GM21825 (cell line): ENCODE results near the gene LRRC8D.
A peak's percentile ranks its signal among the peaks of the same experiment; 100 is the strongest.

Experiments
- ATAC-seq: cut with Tn5 transposase; IDR thresholded peaks from one replicate; pipeline ENCODE4 v1.9.1; 2021; ENCODE audit warnings: mild to moderate bottlenecking, moderate library complexity; ENCODE audit not compliant: unreplicated experiment

LRRC8D gene

DNA sequence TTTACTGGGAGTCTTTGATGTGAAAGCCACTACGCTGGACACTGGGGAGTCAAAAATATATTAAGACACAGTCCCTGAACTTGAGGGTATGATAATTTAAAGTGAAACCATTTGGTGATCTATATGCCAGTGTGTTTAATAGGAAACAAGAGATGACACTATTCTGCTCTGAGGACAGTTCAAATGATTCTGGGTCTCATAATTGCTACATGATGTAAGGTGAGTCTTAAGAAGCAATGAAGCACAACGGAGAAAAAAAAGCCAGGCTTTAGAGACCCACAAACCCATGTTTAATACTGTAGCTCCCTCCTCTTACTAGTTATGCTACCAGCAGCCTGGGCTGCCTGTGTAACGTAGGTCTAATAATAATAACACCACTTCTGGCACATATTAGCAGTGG, 14.2 kb upstream of the LRRC8D start:
- no peak for ATAC-seq

DNA sequence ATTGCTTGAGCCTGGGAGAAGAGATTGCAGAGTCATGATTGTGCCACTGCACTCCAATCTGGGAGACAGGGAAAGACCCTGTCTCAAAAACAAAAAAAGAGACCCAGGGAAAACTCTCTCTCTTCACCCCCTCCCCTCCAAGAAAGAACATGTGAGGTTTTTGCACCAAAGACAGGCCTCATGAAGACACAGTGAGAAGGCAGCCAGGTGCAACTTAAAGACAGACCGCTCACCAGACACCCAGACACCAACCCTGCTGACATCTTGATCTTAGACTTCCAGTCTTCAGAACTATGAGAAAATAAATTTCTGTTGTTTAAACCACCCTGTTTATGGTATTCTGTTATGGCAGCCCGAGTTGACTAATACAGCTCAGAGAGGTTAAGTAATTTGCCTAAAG, 13.3 kb upstream of the LRRC8D start:
- ATAC-seq, result no peak

DNA sequence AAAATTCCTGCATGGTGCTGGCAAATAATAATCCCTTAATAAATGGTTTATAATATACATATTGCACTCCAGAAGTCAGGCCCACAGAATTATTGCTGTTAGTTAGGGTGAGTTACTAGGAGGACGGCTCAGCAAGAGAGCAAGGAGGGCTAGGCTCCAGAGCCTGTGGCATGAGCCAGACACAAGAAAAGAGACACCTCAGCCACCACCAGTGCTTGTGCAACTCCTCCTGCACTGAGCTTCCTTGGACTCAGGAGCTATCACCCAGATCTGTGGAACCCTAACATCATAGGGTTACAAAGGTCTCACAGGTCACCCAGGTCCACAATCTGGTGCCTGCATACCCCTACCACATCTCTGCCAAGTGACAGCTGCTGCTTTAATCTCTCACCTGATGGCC, 12.8 kb upstream of the LRRC8D start:
- ATAC-seq, result no peak

DNA sequence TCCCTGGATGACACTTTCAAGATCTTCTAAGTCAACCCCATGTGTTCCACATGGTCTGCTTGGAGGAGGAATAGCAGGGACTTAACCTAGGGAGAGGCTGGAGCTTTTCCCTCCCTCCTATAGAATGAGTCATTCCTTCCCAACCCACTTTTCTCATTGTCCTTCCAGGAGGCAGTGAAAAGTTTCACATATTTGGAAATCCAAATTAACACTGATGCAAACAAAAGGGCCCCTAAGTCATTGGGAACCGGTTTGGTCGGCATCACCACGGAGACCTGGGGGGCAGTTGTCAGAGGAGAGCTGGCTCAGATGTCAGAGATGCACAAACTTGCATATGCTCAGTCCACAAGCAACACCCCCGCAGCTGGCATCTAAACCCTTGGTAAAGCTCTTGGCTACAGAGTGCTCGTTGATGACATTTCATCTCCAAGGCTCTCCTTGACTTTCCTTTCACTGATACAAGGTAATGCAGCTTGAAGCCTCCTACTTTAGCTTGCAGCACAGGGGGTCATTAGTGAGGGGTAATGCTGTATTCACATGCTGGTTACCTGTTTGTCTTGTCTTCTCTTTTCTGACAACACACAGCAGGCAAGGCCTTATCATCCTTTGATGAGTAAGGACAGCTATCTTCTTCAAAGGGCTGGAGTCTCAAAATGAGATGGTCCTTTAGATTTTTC, 12.3 kb upstream of the LRRC8D start:
- no peak for ATAC-seq

DNA sequence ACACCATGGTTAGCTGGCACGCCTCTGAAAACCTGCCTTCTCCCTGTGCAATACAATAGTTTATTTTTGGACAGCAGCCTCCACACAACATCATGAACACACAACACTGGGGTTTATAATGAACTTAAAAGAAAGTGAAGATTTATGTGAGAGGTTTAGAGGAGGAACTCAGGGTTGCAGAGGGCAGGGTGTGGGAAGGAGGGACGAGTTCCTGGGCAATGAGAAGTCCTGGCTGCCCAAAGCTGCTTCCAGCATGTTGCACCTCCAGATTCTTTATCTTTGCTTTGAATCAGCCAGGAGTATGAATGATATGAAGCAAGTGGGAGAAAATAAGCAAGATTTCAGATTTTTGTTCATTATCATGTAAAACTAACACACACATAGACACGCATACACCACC, 11.3 kb upstream of the LRRC8D start:
- ATAC-seq, result no peak

DNA sequence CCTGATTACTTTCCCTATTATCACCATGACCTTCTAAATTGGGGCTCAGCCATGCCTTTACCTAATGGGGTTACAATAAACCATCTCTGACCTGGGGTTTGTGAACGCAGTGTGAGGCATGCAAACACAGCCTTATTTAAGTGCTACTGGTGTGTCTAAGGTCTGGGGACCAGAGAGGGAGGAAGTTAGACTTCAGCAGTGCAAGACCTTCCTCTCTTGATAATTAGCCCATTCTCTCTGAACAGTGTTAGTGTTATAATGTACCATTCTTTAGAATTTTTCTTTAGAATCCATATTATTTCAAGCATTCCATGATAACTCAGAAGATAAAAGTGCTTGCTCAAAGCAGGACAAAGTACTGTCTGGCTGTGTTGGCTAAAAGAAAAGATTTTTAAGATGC, 10.5 kb upstream of the LRRC8D start:
- ATAC-seq, result no peak

DNA sequence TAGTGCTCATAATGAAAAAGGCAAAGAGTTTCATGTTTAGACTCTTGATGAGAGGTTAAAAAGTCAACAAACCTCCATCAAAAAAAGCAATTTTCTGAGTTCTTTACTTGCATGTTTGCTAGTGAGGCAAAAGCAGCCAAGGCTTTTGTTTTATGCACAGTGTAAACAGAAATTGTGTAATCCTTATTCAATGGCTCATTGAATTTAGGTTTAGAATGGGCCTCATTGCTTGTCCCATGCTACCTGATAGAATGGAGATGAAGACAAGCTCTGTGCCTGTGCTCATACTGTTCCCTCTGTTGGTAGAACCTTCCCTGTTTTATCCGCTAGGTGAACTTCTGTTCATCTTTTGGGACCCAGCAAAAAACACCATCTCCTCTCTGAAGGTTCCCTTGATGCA, 10.0 kb upstream of the LRRC8D start:
- no peak for ATAC-seq

DNA sequence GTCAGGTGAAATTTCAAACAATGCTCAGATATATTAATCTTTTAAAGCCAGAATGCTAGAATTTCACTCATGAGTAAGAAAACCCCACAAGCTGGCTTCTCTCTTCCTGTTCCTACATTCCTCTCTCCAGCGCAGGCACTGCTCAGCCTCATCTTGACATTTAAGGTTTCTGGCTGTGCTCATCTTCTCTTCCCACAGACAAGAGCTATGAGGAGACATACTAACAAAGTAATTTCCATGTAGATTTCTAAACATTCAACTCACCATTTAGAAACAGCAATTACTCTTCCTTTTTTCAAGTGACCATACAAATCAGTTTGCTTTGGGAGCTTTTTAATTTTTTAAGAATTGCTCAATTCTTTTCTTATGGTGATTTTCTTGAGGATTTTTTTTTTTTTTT, 7.8 kb upstream of the LRRC8D start:
- no peak for ATAC-seq

DNA sequence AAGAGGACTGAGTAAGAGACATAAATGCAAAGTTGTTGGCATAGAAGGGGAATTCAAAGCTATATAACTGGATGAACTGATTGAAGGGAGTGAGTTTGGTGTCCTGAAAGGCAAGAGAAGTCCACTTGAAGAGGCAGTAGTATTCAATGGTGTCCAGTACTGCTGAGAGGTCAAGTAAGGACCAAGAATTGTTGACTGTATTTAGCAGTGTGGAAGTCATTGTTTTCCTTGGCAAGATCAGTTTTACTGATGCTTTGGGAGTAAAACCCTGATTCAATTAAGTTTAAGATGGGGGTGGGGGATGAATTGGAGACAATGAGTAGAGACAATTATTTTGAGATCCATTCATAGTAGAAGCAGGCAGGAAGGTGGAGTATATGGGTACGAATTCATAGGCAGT, 5.8 kb upstream of the LRRC8D start:
- no peak for ATAC-seq

DNA sequence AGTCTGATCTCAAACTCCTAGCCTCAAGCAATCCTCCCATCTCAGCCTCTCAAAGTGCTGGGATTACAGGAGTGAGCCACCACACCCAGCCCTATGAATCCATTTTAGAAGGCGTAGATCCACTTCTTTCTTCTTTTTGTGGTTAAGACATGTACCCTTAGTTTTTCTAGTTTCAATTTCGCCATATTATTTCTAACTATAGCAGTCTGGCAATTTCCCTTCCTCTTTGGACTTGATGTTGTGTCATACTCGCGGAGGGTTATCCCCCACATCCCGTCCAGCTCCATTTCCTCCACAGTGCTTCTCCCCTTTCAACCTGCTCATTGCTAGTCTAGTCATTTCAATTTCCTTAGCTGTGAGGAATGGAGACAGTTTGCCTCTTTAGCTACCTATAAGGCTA, 5.2 kb upstream of the LRRC8D start:
- peak; percentile 73 for ATAC-seq

DNA sequence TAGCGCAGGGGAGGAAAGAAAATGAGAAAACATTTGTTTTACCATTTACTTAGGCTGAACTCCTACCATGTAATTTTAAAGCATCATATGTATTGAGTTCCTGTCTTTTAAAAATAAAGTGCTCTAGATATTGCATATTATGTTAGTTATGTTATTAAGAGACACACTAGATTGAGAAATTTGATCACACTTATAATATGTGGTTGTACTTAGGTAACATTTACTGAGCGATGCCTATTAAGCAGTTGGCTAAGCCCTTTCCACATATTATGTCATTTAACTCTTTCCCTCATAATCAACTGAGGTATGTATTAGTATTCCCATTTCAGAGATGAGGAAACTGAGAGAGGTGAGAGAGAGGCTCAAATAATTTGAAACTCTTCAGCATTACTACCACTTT, 4.5 kb upstream of the LRRC8D start:
- no peak for ATAC-seq

DNA sequence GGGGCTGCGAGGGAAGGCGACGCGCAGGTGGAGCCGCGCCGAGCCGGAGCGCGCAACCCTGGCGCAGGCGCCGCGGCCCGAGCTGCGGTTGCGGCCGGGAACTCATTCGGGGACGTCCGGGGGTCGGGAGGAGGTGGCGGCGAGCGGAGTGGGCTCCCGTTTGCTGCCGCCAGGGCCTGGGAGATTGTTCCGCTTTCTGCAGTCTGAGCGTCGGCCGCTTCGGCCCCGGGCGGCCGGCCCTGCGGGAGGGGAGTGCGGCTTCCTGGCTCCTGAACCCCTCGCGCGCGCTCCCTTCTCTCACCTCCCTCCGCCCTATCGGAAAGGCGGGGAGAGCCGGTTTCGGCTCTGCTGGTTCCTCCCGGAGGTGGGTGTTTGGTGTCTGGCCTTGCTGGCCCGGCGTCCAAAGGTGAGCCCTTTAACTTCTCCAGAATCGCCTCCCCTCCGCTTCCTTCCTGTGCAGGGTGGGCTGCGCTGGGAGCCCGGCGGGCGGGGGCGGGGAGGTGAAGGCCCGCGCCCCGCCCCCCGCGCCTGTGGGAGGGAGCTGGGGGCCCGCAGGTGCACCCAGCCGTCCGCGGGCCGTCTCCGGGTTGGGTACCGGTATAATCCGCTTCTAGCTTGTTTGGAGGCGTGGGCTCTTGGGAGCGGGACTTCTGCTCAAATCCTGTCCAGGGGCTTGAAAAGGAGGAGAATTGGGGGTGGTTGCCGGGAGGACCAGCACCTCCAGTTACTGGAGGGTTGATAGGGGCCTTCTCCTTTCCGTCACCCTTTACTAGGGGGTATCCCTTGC, 683 bp downstream of the LRRC8D start:
- ATAC-seq, result peak; percentile 47

DNA sequence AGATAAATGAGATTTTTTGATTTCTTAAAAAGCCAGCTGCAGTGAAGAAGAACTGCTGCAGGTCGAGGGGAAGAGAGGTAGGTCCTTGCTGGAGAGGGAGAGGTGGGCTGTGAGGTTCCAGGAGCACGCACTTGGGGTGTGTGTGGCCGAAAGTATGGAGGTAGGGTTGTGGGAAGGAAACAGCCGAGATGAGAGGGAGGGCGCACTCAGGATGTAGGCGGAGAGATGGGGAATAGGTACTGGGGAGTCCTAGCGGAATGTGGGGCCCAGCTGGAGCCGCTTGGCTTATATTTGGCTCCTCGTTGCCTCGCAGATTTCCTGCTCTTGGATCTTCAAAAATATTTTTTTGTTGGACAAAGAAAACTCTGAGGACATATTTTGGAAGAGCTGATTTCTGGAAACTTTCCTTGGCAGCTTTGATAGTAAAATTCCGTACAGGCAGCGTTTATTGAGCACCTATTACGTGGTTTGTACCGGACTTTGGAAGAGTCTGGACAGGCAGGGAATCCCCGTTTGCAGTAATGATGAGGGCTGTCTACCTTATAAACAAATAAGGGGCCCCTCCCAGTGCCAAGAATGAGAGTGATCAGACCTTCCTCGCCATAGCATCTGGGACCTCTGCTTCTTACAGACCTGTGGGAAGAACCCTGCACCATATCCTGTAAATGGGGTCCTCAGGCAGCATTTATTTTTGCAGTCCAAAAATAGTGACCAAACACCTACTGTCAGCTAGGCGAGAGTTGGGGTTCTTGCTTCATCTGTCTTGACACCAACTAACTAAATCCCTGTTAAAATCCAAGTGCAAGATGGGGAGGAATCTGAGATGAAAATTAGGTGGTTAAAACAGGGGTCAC, 1.5 kb downstream of the LRRC8D start:
- no peak for ATAC-seq

DNA sequence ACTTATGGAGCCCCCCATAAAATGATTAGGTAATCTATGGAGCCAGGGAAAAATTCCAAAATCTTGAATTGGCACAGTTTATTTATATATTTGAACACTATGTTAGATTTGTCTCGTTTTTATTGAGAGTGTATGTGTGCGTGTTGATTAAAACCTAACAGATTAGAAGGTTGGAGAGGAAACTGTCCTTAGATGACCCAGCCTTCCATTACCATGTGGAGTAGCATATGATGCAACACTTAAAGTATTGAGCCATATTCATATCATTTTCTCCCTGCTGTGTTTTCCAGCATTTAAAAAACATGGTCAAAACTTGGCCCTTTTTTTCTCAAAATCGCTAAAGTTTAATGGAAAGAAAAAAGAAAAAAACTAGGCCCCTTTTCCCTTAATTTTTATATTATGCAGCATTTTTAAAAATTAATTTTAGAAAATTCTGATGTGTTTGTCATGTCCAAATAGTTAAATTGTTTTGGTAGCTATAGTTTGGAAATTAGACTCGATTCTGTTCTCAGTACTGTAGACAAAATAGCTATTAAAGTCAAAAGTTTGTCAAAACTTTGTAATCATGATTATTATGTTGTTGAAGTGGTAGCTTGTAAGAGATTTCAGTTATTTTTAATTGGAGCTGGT, 2.3 kb downstream of the LRRC8D start:
- ATAC-seq, result no peak

DNA sequence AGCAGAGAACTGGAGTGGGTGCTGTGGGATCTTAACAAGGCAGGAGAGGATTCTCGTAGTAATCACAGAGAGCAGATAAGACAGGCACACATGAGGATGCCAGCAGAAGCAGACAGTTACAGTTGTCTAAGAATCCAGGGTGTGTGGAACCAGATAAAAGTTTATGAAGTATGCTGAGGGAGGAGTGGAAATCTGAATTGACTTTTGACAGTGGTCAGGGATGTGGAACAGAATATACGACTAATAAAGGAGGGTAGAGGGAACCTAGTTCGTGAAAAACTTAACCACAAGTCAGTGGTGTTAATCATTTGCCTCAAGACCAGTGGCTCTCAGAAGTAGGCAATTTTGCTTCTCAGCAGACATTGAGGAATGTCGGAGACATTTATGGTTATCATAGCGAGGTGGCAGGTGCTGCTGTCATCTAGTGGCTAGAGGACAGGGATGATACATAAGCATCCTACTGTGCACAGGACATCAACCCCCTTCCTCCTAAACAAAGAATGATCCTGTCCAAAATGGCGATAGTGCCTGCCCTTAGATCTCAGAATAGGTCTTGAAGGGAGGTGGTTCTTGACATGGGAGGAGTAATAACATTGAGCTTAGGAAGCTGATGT, 3.0 kb downstream of the LRRC8D start:
- ATAC-seq, result no peak

DNA sequence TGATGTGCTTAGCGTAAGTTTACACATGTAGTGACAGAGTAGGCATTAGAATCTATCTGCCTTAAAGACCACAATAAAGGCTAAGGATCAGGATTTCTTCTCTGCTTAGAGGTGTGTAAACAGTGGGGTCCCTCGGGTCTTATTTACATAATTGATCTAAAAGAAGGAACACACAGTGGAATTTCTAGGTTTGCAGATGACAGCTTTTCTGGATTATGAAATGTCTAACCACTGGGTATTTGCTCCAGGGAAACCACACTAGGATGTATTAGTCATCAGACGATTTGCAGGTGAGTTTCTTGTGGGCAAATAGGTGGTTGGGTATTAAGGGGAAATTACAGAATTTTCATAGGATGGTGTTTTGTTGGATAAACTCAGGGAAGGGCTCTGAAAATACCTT, 5.8 kb downstream of the LRRC8D start:
- no peak for ATAC-seq

DNA sequence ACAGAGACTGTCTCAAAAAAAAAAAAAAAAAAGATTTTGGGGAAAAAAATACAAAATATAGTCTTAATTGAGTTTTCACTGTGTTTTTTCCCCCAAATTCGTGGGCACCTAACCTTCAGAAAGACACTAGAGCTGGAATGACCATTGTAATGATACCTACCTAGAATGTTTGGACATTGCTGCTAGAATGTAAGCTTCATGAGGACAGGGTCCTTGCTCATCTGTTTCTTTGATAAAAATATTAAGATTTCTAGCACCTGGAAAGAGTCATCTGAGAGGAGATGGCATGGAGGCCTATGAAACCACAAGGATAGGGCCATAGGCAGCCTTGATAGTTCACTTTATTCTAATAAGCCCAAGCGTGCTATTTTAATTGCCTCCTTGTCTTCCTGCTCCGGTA, 6.5 kb downstream of the LRRC8D start:
- ATAC-seq, result no peak

DNA sequence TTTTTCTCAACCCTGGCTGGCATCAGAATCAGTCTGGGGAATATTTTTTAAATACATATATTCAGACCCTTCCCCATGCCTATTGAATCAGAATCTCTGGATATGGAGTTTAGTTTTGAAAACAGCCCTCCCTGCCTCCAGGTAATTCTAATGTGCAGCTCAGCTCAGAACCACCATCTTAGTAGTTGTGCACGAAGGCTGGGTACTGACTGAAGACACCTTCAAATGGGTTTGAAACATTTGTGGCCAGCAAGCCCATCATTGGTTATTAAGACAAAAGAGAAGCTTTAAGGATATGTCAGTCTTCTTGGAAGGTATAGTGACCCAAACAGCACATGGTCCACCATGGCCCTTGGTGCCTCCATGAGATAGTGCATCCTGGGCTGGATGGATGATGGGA, 7.1 kb downstream of the LRRC8D start:
- ATAC-seq, result no peak

DNA sequence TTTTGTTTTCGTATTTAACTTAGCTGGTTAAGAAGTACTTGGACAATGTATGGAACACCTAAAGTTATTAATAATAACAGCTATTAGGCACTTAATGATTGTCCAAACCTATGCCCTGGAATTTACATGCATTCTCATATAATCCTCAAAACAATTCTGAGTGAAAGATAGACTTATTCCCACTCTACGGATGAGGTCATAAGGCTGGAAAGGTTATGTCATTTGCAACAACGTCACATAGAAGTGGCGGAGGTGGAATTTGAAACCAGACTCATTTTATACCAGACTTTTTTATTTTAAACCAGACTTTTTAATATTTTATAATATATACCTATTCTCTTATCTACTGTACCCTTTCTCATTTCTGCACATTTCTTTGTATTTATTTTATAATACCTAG, 8.4 kb downstream of the LRRC8D start:
- no peak for ATAC-seq

DNA sequence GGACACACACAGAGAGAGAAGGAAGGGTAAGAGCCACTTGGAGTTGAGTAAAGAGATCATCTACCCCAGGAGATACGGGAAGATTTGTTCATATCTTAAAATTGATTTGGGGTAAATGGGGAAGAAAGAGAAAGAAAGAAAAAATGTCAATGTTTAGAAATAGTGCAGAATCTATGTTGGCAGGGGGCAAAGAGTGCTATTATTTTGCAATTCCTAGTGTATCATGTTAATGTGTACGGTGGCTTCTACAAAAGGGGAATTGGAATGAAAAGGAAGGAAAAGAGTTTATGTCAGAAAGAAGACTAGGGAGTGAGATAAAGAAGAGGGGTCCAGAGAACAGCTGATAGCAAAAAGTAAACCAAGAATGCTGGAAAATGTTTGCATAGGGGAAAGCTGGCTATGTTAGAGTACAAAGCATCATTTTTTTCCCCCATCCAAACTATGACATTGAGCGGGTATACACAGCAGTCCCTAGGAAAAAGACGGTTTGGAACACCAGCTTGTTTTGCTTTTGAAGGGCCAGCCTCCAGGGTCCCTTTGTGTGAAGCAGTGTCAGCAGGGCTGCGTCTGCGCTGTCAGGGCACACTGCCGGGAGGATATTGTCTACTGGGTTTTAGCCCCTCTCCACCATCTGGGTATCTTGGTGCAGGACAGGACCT, 10.8 kb downstream of the LRRC8D start:
- no peak for ATAC-seq
